Immature natural killer cell (primary cell): Measurements from ENCODE around the gene CHN2. TPM values are rescaled to one million over a fixed set of nuclear protein-coding genes. Genes with fewer than 3 reads are reported as not detected.

Experiments
- DNase-seq, 3 donors: peaks; one replicate each; pipeline ENCODE4 v3.0.0; 2022; ENCODE audit warnings: mixed read lengths in 1 of 3
- H3K27ac Mint-ChIP-seq, 6 donors: one replicate each; pipeline ENCODE4 v1.8.0; 2020; ENCODE audit warnings: mixed read lengths in 6 of 6, mild to moderate bottlenecking in 5 of 6, inconsistent platforms in 4 of 6, moderate library complexity in 3 of 6
- H3K27me3 Mint-ChIP-seq, 3 donors: one replicate each; pipeline ENCODE4 v1.8.0; 2020 to 2021; ENCODE audit warnings: low read depth in 3 of 3, mild to moderate bottlenecking in 3 of 3, mixed read lengths in 3 of 3, moderate library complexity in 3 of 3, inconsistent platforms in 1 of 3
- H3K36me3 Mint-ChIP-seq, 3 donors: one replicate each; pipeline ENCODE4 v1.8.0; 2020; ENCODE audit warnings: mixed read lengths in 3 of 3, inconsistent platforms in 2 of 3, mild to moderate bottlenecking in 2 of 3
- H3K4me1 Mint-ChIP-seq, 2 donors: one replicate each; pipeline ENCODE4 v1.8.0; 2020; ENCODE audit warnings: inconsistent platforms in 2 of 2, mild to moderate bottlenecking in 2 of 2, mixed read lengths in 2 of 2, moderate library complexity in 1 of 2
- H3K4me3 Mint-ChIP-seq, 5 donors: one replicate each; pipeline ENCODE4 v1.8.0; 2020; ENCODE audit warnings: mild to moderate bottlenecking in 5 of 5, mixed read lengths in 5 of 5, inconsistent platforms in 3 of 5, moderate library complexity in 3 of 5
- H3K9me3 Mint-ChIP-seq, 6 donors: one replicate each; pipeline ENCODE4 v1.8.0; 2020; ENCODE audit warnings: mild to moderate bottlenecking in 6 of 6, mixed read lengths in 6 of 6, inconsistent platforms in 4 of 6, moderate library complexity in 3 of 6
- polyA plus RNA-seq, 3 donors: library from polyadenylated mRNA; unstranded; fragments of 300-500 nt; fragmentation: Illumina TruSeq; gene quantifications; one replicate each; pipeline ENCODE4 v1.2.3, GENCODE V29; 2021

CHN2 gene
- polyA plus RNA-seq, 3 donors from 2014 or later: 7.7 to 23.9 (median 14.6) TPM

DNA sequence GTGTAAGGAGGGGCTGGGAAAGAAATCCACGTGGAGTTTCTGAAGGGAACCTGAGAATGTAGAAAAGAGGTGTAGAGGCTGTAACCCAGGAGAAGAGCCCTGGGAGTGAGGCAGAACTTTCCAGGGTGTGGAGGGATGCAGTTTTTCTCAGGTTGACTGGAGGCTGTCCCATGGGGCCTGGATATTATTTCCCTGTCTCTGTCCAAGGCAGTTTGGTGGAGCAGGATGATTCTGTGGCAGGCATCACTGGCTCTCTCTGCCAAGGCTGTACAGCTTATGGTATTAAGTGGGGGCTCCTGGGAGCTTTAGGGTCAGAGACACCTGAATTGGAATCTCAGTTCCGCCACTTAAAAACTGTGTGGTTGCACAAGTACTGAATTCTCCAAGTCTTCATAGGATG, 81.6 kb downstream of the CHN2 start:
- Mint-ChIP-seq H3K36me3 (peaks cover 0 to 7% (median 0%) of the 10 kb centered on the region in 3 donors), H3K27me3 (peaks cover 0 to 8% (median 2%) of the 10 kb centered on the region in 3 donors), H3K4me3 (no peak overlapping the region), H3K9me3 (no peaks in the 10 kb centered on the region), H3K27ac (peak overlapping the region in 1 of 6 donors; percentile 9), H3K4me1 (peaks cover 44 to 60% of the 10 kb centered on the region in 2 donors)
- DNase-seq: no peak

DNA sequence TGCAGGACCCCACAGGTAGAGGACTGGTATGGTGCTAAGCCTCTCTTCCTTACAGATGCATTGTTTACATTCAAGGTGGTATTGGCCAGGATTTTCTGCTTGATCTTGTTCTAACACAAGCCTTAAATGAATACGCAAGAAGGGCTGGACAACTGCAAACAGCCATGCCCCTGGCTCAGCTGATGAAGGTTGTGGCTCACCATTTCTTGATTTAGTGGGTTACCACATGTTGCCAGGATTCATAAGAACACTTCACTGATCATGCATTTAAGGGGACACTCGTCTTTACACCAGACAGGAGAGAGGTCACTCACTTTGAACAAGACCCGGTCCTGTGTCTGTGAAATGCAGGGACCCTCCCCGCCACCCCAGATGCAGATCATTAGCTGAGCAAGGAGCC, 82.2 kb downstream of the CHN2 start:
- DNase-seq: no peak
- no peak overlapping the region for H3K4me3 Mint-ChIP-seq
- H3K27ac Mint-ChIP-seq: peak overlapping the region in 1 of 6 donors; percentile 19
- peaks cover 0 to 7% (median 0%) of the 10 kb centered on the region in 3 donors for H3K36me3 Mint-ChIP-seq
- H3K9me3 Mint-ChIP-seq: no peaks in the 10 kb centered on the region
- peaks cover 38 to 54% of the 10 kb centered on the region in 2 donors for H3K4me1 Mint-ChIP-seq
- H3K27me3 Mint-ChIP-seq: peaks cover 0 to 8% (median 2%) of the 10 kb centered on the region in 3 donors

DNA sequence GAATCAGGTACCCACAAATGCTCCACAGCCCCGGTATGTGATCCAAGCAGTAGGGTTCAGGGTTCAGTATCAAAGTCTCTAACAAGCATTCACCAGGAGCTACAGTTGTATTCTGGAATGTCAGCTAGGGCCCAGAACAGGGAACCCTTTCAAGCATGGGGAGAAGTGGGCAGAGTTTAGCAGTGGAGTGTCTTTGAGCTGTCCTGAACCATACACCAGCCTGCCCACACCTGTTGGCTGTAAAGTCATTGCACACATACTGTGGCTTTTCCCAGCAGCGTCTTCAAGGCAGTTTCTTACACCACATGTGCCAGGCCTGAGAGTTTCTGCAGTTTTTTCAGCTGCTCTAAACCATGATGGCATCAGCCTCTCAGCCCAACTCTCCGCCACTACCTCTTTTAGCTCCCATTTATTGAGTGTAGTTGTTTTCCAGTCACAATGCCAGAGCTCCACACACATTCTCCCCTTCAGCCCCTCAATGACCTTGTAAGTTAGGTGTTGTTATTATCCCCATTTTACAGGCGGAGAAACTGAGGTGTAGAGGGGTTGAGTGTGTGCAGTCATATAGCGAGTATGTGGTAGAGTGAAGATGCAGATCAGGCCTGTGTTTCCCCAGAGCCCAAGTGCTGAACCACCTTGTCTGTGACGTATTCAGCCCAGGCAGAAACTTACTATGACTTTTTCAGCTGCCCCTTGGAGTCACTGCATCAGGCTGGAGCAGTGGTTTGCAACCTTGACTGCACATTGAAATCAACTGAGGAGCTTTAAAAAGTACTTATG, 83.1 kb downstream of the CHN2 start:
- peak overlapping the region in 1 of 6 donors; percentile 30 for H3K27ac Mint-ChIP-seq
- H3K27me3 Mint-ChIP-seq: peaks cover 0 to 8% (median 2%) of the 10 kb centered on the region in 3 donors
- no peak overlapping the region for H3K4me3 Mint-ChIP-seq
- peaks cover 0 to 8% (median 1%) of the 10 kb centered on the region in 3 donors for H3K36me3 Mint-ChIP-seq
- H3K4me1 Mint-ChIP-seq: peaks cover 35 to 50% of the 10 kb centered on the region in 2 donors
- no peak for DNase-seq
- H3K9me3 Mint-ChIP-seq: no peaks in the 10 kb centered on the region

DNA sequence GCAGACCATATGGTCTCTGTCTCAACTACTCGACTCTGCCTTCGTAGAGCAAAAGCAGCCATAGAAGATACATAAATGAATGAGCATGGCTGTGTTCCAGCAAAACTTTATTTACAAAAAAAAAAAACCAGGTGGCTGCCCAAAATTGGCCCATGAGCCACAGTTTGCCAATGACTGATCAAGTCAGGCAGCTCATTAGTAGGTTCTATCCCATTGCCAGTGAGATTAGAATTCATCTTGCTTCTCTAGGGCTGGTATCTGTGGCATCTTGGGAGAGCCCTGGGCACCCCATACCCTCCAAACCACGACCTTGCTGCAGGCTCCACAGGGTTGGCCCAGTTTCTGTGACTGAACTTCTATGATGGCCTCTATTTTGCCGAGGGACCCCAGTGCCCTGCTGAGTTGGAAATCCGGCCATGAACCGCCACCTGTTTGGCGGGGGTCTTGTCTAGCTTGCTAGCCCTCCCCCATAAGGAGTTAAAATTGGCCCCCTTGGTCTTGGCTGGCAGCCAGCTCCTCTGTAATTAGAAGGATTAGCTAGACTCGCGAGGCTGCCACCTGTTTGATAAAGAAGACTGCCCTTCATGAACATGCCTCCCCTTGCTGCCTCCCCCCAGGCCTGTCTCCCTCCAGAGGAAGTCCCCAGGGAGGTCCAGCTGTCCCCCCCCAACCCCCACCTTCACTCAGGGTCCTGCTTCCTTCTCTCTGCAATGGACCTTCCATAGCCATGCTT, 83.9 kb downstream of the CHN2 start:
- Mint-ChIP-seq H3K36me3 (peaks cover 0 to 8% (median 8%) of the 10 kb centered on the region in 3 donors), H3K27me3 (peaks cover 0 to 12% (median 2%) of the 10 kb centered on the region in 3 donors), H3K4me1 (peaks cover 35 to 57% of the 10 kb centered on the region in 2 donors), H3K27ac (no peak overlapping the region), H3K9me3 (no peaks in the 10 kb centered on the region), H3K4me3 (no peak overlapping the region)
- DNase-seq: no peak

- DNase-seq: no peak
- Mint-ChIP-seq H3K27ac (no peak overlapping the region), H3K4me3 (no peak overlapping the region), H3K4me1 (peaks cover 34 to 55% of the 10 kb centered on the region in 2 donors), H3K9me3 (no peaks in the 10 kb centered on the region), H3K36me3 (peaks cover 0 to 8% (median 8%) of the 10 kb centered on the region in 3 donors), H3K27me3 (peaks cover 0 to 20% (median 7%) of the 10 kb centered on the region in 3 donors)
Observed at GRCh38 chr7:29281782-29282541, 87.4 kb downstream of the CHN2 start.

DNA sequence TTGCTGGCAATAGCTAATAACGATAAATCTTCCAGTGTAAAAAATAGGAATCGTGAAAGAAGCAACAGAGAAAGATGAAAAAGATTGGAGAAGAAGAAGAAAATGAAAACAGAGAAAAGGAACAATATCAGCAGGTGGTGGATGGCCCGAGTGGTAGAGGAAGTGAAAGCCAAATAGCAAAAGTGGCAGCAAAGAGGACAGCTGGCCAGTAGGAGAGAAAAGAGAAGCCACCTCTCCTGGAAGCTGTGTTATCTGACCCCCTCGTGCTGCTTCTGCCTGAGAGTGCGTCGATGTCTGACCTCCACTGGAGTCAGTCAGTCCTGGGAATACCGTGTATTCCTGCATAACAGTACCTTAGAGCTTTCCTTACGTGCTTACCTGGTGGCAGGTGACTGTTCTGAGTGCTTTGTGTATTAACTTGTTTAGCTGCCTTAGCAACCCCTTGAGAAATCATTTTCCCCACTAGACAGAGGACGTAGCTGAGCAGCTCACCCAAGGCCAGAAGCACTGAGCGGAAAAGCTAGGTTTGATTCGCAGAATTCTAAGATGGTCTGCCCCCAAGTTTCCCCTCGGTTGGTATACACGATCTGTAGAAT, 88.3 kb downstream of the CHN2 start:
- peaks cover 31 to 56% of the 10 kb centered on the region in 2 donors for H3K4me1 Mint-ChIP-seq
- H3K9me3 Mint-ChIP-seq: no peaks in the 10 kb centered on the region
- no peak overlapping the region for H3K27ac Mint-ChIP-seq

GRCh38 chr7:29284696-29285443, 90.3 kb downstream of the CHN2 start:
- Mint-ChIP-seq H3K4me1 (peaks cover 27 to 60% of the 10 kb centered on the region in 2 donors), H3K9me3 (no peaks in the 10 kb centered on the region), H3K36me3 (peaks cover 0 to 15% (median 4%) of the 10 kb centered on the region in 3 donors), H3K27ac (peak overlapping the region in 5 of 6 donors; percentile 21 to 84 (median 81)), H3K27me3 (peaks cover 0 to 18% (median 5%) of the 10 kb centered on the region in 3 donors), H3K4me3 (peak overlapping the region; percentile 45 to 81 (median 66))
- no peak for DNase-seq

More for the DNA sequence above, 88.3 kb downstream of the CHN2 start:
- no peak for DNase-seq
- Mint-ChIP-seq H3K4me3 (peak overlapping the region in 1 of 5 donors; percentile 12), H3K36me3 (peaks cover 0 to 8% (median 8%) of the 10 kb centered on the region in 3 donors), H3K27me3 (peaks cover 0 to 20% (median 7%) of the 10 kb centered on the region in 3 donors)

GRCh38 chr7:29285444-29285793, 90.8 kb downstream of the CHN2 start:
- peak overlapping the region; percentile 45 to 81 (median 66) for H3K4me3 Mint-ChIP-seq
- peak; percentile 70 to 72 (median 70) for DNase-seq
- peaks cover 0 to 15% (median 4%) of the 10 kb centered on the region in 3 donors for H3K36me3 Mint-ChIP-seq
- peak overlapping the region in 5 of 6 donors; percentile 21 to 84 (median 81) for H3K27ac Mint-ChIP-seq
- H3K4me1 Mint-ChIP-seq: peaks cover 26 to 54% of the 10 kb centered on the region in 2 donors
- H3K27me3 Mint-ChIP-seq: peaks cover 0 to 18% (median 5%) of the 10 kb centered on the region in 3 donors
- H3K9me3 Mint-ChIP-seq: no peaks in the 10 kb centered on the region

DNA sequence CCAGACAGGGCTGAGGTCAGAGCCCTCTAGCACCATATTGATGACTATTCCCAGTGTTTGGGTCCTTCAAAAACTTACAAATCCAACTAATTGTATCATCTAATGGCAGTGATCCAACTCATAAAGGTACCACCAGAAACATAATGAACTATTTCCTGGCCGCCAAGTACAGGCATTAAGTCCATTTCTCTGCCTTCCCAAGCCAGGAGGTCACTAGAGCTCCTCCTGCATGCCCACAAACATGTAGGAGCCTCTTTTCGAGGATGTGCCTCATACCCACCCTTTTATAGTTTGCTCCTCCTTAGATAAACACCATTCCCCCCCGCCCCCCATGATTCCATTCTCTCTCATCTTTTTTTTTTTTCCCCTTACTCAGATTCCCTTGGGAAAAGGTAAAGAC, 91.3 kb downstream of the CHN2 start:
- Mint-ChIP-seq H3K36me3 (peaks cover 0 to 15% (median 4%) of the 10 kb centered on the region in 3 donors), H3K4me3 (peak overlapping the region; percentile 33 to 81 (median 66)), H3K4me1 (peaks cover 26 to 52% of the 10 kb centered on the region in 2 donors), H3K27ac (peak overlapping the region in 4 of 6 donors; percentile 67 to 84 (median 81)), H3K9me3 (no peaks in the 10 kb centered on the region), H3K27me3 (peaks cover 0 to 18% (median 5%) of the 10 kb centered on the region in 3 donors)
- no peak for DNase-seq

DNA sequence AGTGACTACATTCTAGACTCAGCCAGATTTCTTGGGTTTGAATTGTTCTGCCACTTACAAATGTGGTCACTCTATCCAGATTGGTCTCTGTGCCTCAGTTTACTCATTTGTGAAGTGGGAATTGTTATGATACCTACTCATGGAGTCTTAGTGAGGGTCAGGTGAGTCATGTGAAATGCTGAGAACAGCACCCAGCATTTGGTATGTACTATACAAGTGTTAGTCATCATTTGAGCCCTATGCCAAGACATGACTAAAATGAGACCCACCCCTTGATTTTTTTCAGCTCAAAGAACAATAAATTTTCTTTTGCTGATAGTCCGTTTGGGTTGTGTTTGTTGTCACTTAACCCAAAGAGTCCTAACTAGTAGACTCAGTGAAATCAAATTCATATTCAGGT, 92.8 kb downstream of the CHN2 start:
- Mint-ChIP-seq H3K9me3 (no peaks in the 10 kb centered on the region), H3K27ac (peak overlapping the region in 3 of 6 donors; percentile 7 to 67 (median 55)), H3K36me3 (peaks cover 0 to 15% (median 4%) of the 10 kb centered on the region in 3 donors), H3K4me3 (no peak overlapping the region), H3K4me1 (peaks cover 24 to 52% of the 10 kb centered on the region in 2 donors), H3K27me3 (peaks cover 0 to 18% (median 5%) of the 10 kb centered on the region in 3 donors)
- DNase-seq: no peak

DNA sequence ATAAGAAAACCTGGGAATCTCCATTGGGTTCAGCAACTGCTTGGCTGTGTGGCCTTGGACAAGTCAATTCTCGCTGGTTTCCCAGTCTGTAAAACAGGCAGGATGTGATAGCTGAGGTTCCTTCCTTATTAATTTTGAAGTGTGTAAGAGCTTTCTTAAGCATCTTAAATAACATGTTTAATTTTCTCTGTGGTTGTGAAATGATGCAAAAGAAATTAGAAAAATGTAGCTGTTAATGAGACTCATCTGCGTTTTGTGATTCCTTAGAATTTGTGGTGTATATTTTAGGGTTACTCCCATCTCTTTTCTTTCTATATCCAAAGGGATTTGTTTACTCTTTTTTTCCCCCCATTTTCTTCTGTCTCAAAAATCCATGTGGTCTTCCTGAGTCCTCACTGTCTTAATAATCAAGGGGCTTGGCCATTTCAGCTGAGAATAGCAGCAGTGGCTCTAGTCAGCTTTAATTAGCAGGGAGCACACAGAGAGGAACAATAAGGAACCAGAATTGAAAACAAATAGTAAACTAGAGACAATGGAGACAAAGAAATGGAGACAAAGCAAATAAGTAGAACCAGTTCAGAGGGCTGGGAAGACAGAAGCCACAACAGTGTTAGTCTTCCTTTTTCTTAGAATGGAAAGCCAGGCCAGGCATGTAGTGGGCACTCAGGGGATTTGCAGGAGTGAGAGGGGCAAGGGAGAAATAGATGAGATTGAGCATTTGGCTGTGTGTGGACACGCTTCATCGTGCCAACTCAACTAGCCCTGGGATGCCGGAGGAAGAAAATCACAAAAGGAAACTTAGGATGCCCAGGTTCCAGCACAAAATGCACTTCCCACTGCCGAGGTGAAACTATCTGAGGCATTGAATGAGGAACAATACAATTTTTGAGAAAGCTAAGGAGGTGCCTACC, 93.9 kb downstream of the CHN2 start:
- peaks cover 0 to 12% (median 5%) of the 10 kb centered on the region in 3 donors for H3K27me3 Mint-ChIP-seq
- DNase-seq: no peak
- no peak overlapping the region for H3K4me3 Mint-ChIP-seq
- H3K4me1 Mint-ChIP-seq: peaks cover 24 to 43% of the 10 kb centered on the region in 2 donors
- peaks cover 0 to 7% (median 0%) of the 10 kb centered on the region in 3 donors for H3K36me3 Mint-ChIP-seq
- H3K27ac Mint-ChIP-seq: no peak overlapping the region
- no peaks in the 10 kb centered on the region for H3K9me3 Mint-ChIP-seq
